HepG2 (cell line): Measurements from ENCODE around the gene SERPINE2. TPM values are rescaled to one million over a fixed set of nuclear protein-coding genes. Genes with fewer than 3 reads are reported as not detected.
A peak's percentile ranks its signal among the peaks of the same experiment; 100 is the strongest.

Experiments used
- HMG20A ChIP-seq: IDR thresholded peaks from 2 replicates; pipeline ENCODE4 v1.6.1; 2016; ENCODE audit warnings: borderline replicate concordance
- HOXA3 ChIP-seq: sonication (generic); formaldehyde crosslinking; IDR thresholded peaks from 2 replicates; pipeline ENCODE4 v1.5.0; 2020; ENCODE audit warnings: missing genetic modification reagents
- KDM6A ChIP-seq: IDR thresholded peaks from 2 replicates; pipeline ENCODE4 v1.6.1; 2016; ENCODE audit warnings: low read depth
- MXI1 ChIP-seq: IDR thresholded peaks from 3 replicates; pipeline ENCODE4 v1.6.1; 2012; ENCODE audit warnings: low read depth, low read length, inconsistent platforms, borderline replicate concordance
- POGZ ChIP-seq: sonication (generic); formaldehyde crosslinking; IDR thresholded peaks from 2 replicates; pipeline ENCODE4 v1.4.0; 2020; ENCODE audit warnings: mild to moderate bottlenecking, missing genetic modification reagents
- SOX5 ChIP-seq: IDR thresholded peaks from 2 replicates; pipeline ENCODE4 v1.6.1; 2016; ENCODE audit warnings: borderline replicate concordance
- TEAD3 ChIP-seq: optimal IDR thresholded peaks from 2 replicates; pipeline ENCODE3; 2016; ENCODE audit warnings: borderline replicate concordance
- ZNF292 ChIP-seq: sonication (generic); formaldehyde crosslinking; IDR thresholded peaks from 2 replicates; pipeline ENCODE4 v1.8.1; 2022; ENCODE audit warnings: mild to moderate bottlenecking, low read depth, missing genetic modification reagents, borderline replicate concordance
- ZNF331 ChIP-seq: sonication (generic); formaldehyde crosslinking; IDR thresholded peaks from 2 replicates; pipeline ENCODE4 v1.4.0; 2020; ENCODE audit warnings: missing genetic modification reagents
- ZNF546 ChIP-seq: sonication (generic); formaldehyde crosslinking; conservative IDR thresholded peaks from 2 replicates; pipeline ENCODE4 v1.8.1; 2023; ENCODE audit warnings: mild to moderate bottlenecking, missing genetic modification reagents
- polyA plus RNA-seq, 8 experiments: library from polyadenylated mRNA; depleted of rRNA in 3 of 8; stranded (reverse) in 7 of 8; unstranded in 1 of 8; fragments of >200 nt; fragmentation: Illumina TruSeq in 4 of 8; extraction: Trizol in 4 of 8; gene quantifications; 2 replicates each; pipeline versions ENCODE4 v1.2.1 to v1.2.3, GENCODE V29; 2011 to 2016; ENCODE audit warnings: low read depth in 4 of 8, missing spikeins in 1 of 8, mixed read lengths in 1 of 8; ENCODE audit not compliant: insufficient read depth in 1 of 8
- total RNA-seq, 5 experiments: library from RNA; depleted of rRNA; stranded (reverse); fragments of >200 nt; fragmentation: Illumina TruSeq; extraction: Trizol; gene quantifications; 2 replicates each; pipeline ENCODE4 v1.2.3, GENCODE V29; 2016; ENCODE audit warnings: low read depth in 1 of 5
- TF ChIP-seq, protein P1 (sequence below), 2 experiments: sonication (generic) in 1 of 2; formaldehyde crosslinking in 1 of 2; IDR thresholded peaks; 2 replicates each; pipeline versions ENCODE4 v1.4.0 to v1.6.1; 2018 to 2020; ENCODE audit warnings: missing genetic modification reagents in 2 of 2, borderline replicate concordance in 1 of 2, low read depth in 1 of 2, mild to moderate bottlenecking in 1 of 2, missing biosample characterization in 1 of 2
- TF ChIP-seq, protein P2 (sequence below): sonication (generic); formaldehyde crosslinking; IDR thresholded peaks from 2 replicates; pipeline ENCODE4 v1.4.0; 2020; ENCODE audit warnings: missing genetic modification reagents
- TF ChIP-seq, protein P3 (sequence below): sonication (generic); formaldehyde crosslinking; IDR thresholded peaks from 2 replicates; pipeline ENCODE4 v1.4.0; 2020; ENCODE audit warnings: missing genetic modification reagents, borderline replicate concordance
- TF ChIP-seq, protein P4 (sequence below): IDR thresholded peaks from 2 replicates; pipeline ENCODE4 v1.6.1; 2016; ENCODE audit warnings: missing genetic modification reagents, missing compliant biosample characterization
- TF ChIP-seq, protein P5 (sequence below): sonication (generic); formaldehyde crosslinking; IDR thresholded peaks from 2 replicates; pipeline ENCODE4 v1.4.0; 2020; ENCODE audit warnings: mild to moderate bottlenecking, missing genetic modification reagents, borderline replicate concordance

SERPINE2 gene
- total and polyA plus RNA-seq, 2 of the 13 experiments (the other 11 are each of a cell fraction or from before 2014, with no cell fraction given) = 7.9 to 18.1 TPM

DNA sequence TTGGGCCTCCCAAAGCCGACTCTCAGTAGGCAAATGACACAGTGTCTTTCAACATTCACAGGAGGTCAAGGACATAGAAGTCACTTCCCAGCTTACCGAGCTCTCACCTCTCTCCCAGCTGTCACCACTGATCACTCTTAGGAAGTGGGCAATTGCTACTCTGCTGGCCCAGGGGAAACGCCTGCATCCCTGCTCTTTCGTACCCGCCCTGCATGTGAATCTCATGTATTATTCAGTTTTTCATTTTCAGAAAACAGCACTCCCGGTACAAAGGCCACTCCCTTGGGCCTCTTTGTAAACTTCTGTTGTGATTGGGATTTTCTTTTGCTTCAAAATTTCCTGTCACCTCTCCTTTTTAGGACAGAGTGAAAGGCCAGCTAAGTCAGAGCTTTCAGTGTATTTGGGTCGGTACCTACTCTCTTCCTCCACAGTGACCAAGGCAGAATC lies 66.4 kb downstream of the SERPINE2 start (continued):
- TF ChIP-seq, protein P1, sequence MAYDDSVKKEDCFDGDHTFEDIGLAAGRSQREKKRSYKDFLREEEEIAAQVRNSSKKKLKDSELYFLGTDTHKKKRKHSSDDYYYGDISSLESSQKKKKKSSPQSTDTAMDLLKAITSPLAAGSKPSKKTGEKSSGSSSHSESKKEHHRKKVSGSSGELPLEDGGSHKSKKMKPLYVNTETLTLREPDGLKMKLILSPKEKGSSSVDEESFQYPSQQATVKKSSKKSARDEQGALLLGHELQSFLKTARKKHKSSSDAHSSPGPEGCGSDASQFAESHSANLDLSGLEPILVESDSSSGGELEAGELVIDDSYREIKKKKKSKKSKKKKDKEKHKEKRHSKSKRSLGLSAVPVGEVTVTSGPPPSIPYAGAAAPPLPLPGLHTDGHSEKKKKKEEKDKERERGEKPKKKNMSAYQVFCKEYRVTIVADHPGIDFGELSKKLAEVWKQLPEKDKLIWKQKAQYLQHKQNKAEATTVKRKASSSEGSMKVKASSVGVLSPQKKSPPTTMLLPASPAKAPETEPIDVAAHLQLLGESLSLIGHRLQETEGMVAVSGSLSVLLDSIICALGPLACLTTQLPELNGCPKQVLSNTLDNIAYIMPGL (CRISPR knock-in tag; IDR thresholded peaks at IDR 0.05; ENCODE audit: borderline replicate concordance in 1 of 2, low read depth in 1 of 2) = no peak
- no peak for TF ChIP-seq KDM6A
- TF ChIP-seq ZNF331 (CRISPR knock-in tag) = peak; percentile 39; the same call in 1 of the 2 replicates
- peak; percentile 39; the same call in 1 of the 2 replicates for TF ChIP-seq SOX5 (CRISPR knock-in tag)
- no peak for TF ChIP-seq ZNF546 (CRISPR knock-in tag)
- TF ChIP-seq, protein P2, sequence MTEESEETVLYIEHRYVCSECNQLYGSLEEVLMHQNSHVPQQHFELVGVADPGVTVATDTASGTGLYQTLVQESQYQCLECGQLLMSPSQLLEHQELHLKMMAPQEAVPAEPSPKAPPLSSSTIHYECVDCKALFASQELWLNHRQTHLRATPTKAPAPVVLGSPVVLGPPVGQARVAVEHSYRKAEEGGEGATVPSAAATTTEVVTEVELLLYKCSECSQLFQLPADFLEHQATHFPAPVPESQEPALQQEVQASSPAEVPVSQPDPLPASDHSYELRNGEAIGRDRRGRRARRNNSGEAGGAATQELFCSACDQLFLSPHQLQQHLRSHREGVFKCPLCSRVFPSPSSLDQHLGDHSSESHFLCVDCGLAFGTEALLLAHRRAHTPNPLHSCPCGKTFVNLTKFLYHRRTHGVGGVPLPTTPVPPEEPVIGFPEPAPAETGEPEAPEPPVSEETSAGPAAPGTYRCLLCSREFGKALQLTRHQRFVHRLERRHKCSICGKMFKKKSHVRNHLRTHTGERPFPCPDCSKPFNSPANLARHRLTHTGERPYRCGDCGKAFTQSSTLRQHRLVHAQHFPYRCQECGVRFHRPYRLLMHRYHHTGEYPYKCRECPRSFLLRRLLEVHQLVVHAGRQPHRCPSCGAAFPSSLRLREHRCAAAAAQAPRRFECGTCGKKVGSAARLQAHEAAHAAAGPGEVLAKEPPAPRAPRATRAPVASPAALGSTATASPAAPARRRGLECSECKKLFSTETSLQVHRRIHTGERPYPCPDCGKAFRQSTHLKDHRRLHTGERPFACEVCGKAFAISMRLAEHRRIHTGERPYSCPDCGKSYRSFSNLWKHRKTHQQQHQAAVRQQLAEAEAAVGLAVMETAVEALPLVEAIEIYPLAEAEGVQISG (CRISPR knock-in tag) = 0 out of 2 replicates have a peak, but pooled peaks have one; percentile 26
- TF ChIP-seq HMG20A (CRISPR knock-in tag) = peak; percentile 60; the same call in 1 of the 2 replicates
- TF ChIP-seq TEAD3 (CRISPR knock-in tag) = peak; percentile 52
- peak; percentile 73; the same call in 1 of the 2 replicates for TF ChIP-seq ZNF292 (CRISPR knock-in tag)
- TF ChIP-seq MXI1 = no peak
- TF ChIP-seq, protein P3, sequence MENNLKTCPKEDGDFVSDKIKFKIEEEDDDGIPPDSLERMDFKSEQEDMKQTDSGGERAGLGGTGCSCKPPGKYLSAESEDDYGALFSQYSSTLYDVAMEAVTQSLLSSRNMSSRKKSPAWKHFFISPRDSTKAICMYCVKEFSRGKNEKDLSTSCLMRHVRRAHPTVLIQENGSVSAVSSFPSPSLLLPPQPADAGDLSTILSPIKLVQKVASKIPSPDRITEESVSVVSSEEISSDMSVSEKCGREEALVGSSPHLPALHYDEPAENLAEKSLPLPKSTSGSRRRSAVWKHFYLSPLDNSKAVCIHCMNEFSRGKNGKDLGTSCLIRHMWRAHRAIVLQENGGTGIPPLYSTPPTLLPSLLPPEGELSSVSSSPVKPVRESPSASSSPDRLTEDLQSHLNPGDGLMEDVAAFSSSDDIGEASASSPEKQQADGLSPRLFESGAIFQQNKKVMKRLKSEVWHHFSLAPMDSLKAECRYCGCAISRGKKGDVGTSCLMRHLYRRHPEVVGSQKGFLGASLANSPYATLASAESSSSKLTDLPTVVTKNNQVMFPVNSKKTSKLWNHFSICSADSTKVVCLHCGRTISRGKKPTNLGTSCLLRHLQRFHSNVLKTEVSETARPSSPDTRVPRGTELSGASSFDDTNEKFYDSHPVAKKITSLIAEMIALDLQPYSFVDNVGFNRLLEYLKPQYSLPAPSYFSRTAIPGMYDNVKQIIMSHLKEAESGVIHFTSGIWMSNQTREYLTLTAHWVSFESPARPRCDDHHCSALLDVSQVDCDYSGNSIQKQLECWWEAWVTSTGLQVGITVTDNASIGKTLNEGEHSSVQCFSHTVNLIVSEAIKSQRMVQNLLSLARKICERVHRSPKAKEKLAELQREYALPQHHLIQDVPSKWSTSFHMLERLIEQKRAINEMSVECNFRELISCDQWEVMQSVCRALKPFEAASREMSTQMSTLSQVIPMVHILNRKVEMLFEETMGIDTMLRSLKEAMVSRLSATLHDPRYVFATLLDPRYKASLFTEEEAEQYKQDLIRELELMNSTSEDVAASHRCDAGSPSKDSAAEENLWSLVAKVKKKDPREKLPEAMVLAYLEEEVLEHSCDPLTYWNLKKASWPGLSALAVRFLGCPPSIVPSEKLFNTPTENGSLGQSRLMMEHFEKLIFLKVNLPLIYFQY = peak; percentile 76; the same call in 1 of the 2 replicates
- TF ChIP-seq, protein P4, sequence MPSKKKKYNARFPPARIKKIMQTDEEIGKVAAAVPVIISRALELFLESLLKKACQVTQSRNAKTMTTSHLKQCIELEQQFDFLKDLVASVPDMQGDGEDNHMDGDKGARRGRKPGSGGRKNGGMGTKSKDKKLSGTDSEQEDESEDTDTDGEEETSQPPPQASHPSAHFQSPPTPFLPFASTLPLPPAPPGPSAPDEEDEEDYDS (CRISPR knock-in tag) = 0 out of 2 replicates have a peak, but pooled peaks have one; percentile 28
- TF ChIP-seq POGZ = peak; percentile 45; the same call in 1 of the 2 replicates
- peak; percentile 18; the same call in 1 of the 2 replicates for TF ChIP-seq HOXA3 (CRISPR knock-in tag)
- TF ChIP-seq, protein P5, sequence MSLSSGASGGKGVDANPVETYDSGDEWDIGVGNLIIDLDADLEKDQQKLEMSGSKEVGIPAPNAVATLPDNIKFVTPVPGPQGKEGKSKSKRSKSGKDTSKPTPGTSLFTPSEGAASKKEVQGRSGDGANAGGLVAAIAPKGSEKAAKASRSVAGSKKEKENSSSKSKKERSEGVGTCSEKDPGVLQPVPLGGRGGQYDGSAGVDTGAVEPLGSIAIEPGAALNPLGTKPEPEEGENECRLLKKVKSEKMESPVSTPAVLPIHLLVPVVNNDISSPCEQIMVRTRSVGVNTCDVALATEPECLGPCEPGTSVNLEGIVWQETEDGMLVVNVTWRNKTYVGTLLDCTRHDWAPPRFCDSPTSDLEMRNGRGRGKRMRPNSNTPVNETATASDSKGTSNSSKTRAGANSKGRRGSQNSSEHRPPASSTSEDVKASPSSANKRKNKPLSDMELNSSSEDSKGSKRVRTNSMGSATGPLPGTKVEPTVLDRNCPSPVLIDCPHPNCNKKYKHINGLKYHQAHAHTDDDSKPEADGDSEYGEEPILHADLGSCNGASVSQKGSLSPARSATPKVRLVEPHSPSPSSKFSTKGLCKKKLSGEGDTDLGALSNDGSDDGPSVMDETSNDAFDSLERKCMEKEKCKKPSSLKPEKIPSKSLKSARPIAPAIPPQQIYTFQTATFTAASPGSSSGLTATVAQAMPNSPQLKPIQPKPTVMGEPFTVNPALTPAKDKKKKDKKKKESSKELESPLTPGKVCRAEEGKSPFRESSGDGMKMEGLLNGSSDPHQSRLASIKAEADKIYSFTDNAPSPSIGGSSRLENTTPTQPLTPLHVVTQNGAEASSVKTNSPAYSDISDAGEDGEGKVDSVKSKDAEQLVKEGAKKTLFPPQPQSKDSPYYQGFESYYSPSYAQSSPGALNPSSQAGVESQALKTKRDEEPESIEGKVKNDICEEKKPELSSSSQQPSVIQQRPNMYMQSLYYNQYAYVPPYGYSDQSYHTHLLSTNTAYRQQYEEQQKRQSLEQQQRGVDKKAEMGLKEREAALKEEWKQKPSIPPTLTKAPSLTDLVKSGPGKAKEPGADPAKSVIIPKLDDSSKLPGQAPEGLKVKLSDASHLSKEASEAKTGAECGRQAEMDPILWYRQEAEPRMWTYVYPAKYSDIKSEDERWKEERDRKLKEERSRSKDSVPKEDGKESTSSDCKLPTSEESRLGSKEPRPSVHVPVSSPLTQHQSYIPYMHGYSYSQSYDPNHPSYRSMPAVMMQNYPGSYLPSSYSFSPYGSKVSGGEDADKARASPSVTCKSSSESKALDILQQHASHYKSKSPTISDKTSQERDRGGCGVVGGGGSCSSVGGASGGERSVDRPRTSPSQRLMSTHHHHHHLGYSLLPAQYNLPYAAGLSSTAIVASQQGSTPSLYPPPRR (CRISPR knock-in tag) = peak; percentile 21; the same call in 1 of the 2 replicates
